Activated naive CD8-positive, alpha-beta T cell treated with anti-CD3 and anti-CD28 coated beads, Interleukin-2, amount 50 U/mL, for 24 hours (primary cell): ENCODE measurements around the gene FUBP3.

ENCODE experiments used
- ATAC-seq: fragments of 150-1000 bp; cut with Tn5 transposase; one replicate; pipeline ENCODE4 v1.10.0; 2021
- DNase-seq: peaks from one replicate; pipeline ENCODE4 v3.0.0; 2021
- H3K27ac Mint-ChIP-seq: one replicate; pipeline ENCODE4 v1.8.0; 2021; ENCODE audit warnings: mild to moderate bottlenecking, mixed read lengths
- H3K27me3 Mint-ChIP-seq: one replicate; pipeline ENCODE4 v1.8.0; 2021; ENCODE audit warnings: mixed read lengths
- H3K36me3 Mint-ChIP-seq: one replicate; pipeline ENCODE4 v1.8.0; 2021; ENCODE audit warnings: low read depth, mixed read lengths
- H3K4me1 Mint-ChIP-seq: one replicate; pipeline ENCODE4 v1.8.0; 2021; ENCODE audit warnings: mixed read lengths
- H3K4me3 Mint-ChIP-seq: one replicate; pipeline ENCODE4 v1.8.0; 2021; ENCODE audit warnings: mild to moderate bottlenecking, moderate library complexity, mixed read lengths
- H3K9me3 Mint-ChIP-seq: one replicate; pipeline ENCODE4 v1.8.0; 2021; ENCODE audit warnings: mixed read lengths

FUBP3 gene

DNA sequence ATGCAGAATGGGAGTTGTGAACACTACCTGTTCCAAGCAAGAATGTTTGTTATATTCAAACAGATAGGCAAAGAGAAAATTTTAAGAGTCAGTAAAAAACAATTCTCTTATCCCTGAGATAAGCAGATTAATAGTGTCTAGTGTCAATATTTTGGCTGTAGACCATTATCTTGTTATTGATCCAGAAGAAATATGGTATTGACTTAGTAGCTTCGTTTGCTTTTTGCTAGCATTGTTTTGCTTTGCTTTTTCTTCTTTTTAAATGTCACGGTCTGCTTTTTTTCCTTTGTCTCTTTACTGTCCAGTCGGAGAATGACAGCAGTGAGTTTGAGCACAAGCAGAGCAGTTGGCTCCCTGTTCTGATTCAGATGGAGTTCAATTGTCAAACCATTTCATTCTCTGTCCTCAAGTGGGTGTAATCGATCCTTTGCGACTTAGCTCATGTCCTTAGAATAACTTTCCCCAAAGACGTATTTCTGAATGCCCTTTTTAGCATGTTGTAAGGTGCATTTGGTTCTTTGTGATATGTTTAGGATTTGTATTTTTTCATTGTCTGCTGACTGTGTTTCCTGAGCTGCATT, 29.3 kb downstream of the FUBP3 start:
- no peak overlapping the region for H3K27ac Mint-ChIP-seq
- H3K4me3 Mint-ChIP-seq = no peak overlapping the region
- no peaks in the 10 kb centered on the region for H3K27me3 Mint-ChIP-seq
- peaks cover 43% of the 10 kb centered on the region for H3K36me3 Mint-ChIP-seq
- DNase-seq = no peak
- no peak for ATAC-seq
- peaks cover 2% of the 10 kb centered on the region for H3K4me1 Mint-ChIP-seq
- H3K9me3 Mint-ChIP-seq = no peaks in the 10 kb centered on the region

- Mint-ChIP-seq H3K4me3 (no peak overlapping the region), H3K27me3 (no peaks in the 10 kb centered on the region), H3K4me1 (peaks cover 2% of the 10 kb centered on the region), H3K27ac (no peak overlapping the region), H3K9me3 (no peaks in the 10 kb centered on the region), H3K36me3 (peaks cover 42% of the 10 kb centered on the region)
- DNase-seq (no peak), ATAC-seq (no peak)
Observed at GRCh38 chr9:130609163-130609562, 29.8 kb downstream of the FUBP3 start.

DNA sequence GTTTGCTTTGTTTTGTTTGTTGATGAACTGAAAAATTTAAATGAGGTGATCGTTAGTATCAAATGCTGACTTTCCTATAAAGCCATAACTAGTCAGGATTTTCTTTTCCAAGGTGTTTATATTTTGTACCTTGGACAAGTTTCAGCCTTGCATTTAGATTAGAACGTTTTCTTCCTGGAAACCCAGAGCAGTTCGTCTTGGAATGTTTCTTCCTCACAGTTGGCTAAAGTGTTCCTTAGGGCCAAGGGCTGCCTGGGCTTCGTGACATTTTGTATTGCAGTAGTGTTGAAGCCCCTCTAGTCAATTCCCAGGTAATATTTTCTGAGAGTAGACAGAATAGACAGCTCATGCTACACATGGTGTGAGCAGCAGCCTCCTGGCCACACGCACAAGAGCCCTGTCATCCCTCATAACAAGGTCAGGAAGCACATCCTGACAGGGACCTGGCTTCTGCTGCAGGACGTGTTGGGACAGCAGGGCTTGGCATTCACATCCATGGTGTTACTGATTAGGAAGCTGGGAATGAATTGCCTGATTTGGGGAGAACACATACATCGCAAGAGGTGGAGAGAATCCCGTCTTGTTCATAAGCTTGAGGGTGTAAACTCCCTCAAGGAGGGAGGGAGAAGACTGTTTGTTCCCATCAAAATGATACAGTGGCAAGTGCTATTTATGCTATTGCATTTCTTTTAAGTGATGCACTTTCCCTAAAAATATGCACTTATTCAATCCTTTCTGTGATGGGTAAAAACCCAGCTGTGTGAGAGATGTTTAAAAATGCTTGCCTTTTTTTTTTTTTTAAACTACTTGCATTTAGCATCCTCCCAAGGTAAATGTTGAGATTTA, 31.7 kb downstream of the FUBP3 start:
- H3K4me1 Mint-ChIP-seq = no peaks in the 10 kb centered on the region
- H3K27ac Mint-ChIP-seq = no peak overlapping the region
- no peaks in the 10 kb centered on the region for H3K9me3 Mint-ChIP-seq
- peaks cover 54% of the 10 kb centered on the region for H3K36me3 Mint-ChIP-seq
- no peak overlapping the region for H3K4me3 Mint-ChIP-seq
- no peaks in the 10 kb centered on the region for H3K27me3 Mint-ChIP-seq
- ATAC-seq (no peak), DNase-seq (no peak)

DNA sequence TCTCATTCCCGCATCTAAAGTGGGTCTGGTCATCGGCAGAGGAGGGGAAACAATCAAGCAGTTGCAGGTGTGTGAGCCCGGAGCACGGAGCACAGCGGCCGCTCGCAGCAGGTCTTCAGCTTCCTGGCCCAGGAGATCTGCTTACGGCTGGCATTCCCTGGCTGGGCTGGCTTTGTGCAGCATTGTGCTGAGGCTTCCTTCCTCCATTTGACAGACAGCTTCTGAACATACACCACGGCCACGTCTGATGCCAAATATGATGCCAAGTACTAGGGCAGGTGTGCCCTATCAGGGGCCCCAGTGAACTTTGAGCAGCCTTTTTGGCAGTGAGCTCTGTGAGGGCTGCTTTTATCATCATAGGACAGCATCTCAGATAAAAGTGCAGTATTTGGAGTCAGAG, 37.1 kb downstream of the FUBP3 start:
- no peak overlapping the region for H3K4me3 Mint-ChIP-seq
- H3K36me3 Mint-ChIP-seq = peaks cover 64% of the 10 kb centered on the region
- no peaks in the 10 kb centered on the region for H3K4me1 Mint-ChIP-seq
- no peaks in the 10 kb centered on the region for H3K9me3 Mint-ChIP-seq
- ATAC-seq (no peak), DNase-seq (no peak)
- H3K27me3 Mint-ChIP-seq = no peaks in the 10 kb centered on the region
- no peak overlapping the region for H3K27ac Mint-ChIP-seq

DNA sequence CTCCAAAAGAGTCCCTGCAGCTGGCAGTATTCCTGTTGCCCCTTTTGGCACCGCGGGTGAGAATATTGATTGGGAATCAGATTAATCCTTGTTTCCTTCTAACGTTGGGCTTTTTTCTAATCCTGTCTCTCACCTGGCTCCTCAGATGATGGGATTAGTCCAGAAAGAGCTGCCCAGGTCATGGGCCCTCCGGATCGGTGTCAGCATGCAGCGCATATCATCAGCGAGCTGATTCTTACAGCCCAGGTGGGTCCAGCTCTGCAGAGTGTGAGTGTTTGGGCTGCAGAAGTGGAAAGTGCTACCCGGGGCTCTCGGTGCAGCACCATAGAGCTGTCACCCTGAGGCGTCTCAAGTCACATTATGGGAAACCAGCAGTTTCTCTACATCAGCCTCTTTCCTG, 44.1 kb downstream of the FUBP3 start:
- Mint-ChIP-seq H3K27ac (no peak overlapping the region), H3K4me3 (no peak overlapping the region), H3K9me3 (no peaks in the 10 kb centered on the region), H3K36me3 (peaks cover 47% of the 10 kb centered on the region), H3K27me3 (no peaks in the 10 kb centered on the region), H3K4me1 (no peaks in the 10 kb centered on the region)
- ATAC-seq (no peak), DNase-seq (no peak)

DNA sequence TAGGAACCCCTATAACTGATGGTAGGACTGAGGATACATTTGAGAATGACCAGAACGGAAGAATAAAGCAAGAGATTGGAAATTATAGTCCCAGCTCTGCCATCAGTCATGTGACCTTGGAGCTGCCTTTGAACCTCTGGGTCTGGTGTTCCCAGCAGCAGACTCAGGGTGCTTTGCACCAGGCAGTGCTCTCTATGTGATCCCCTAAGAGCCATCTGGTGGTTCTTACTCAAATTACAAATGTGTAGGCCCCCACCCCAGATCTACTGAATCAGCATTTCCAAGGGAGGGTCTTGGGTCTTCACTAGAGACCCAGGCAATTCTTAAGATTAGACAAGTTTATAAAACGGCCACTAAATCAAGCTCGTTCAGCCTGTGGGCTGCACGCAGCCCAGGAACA, 44.8 kb downstream of the FUBP3 start:
- no peak overlapping the region for H3K27ac Mint-ChIP-seq
- peaks cover 47% of the 10 kb centered on the region for H3K36me3 Mint-ChIP-seq
- no peak overlapping the region for H3K4me3 Mint-ChIP-seq
- no peaks in the 10 kb centered on the region for H3K27me3 Mint-ChIP-seq
- H3K4me1 Mint-ChIP-seq = no peaks in the 10 kb centered on the region
- DNase-seq = no peak
- no peak for ATAC-seq
- no peaks in the 10 kb centered on the region for H3K9me3 Mint-ChIP-seq

GRCh38 chr9:130626249-130626996, 47.0 kb downstream of the FUBP3 start:
- H3K27me3 Mint-ChIP-seq = no peaks in the 10 kb centered on the region
- DNase-seq (no peak), ATAC-seq (no peak)
- H3K4me1 Mint-ChIP-seq = no peaks in the 10 kb centered on the region
- peaks cover 36% of the 10 kb centered on the region for H3K36me3 Mint-ChIP-seq
- no peaks in the 10 kb centered on the region for H3K9me3 Mint-ChIP-seq
- no peak overlapping the region for H3K27ac Mint-ChIP-seq
- no peak overlapping the region for H3K4me3 Mint-ChIP-seq

GRCh38 chr9:130627051-130627450, 47.7 kb downstream of the FUBP3 start:
- no peak for DNase-seq
- no peak overlapping the region for H3K27ac Mint-ChIP-seq
- H3K27me3 Mint-ChIP-seq = no peaks in the 10 kb centered on the region
- H3K4me3 Mint-ChIP-seq = no peak overlapping the region
- H3K4me1 Mint-ChIP-seq = no peaks in the 10 kb centered on the region
- peaks cover 40% of the 10 kb centered on the region for H3K36me3 Mint-ChIP-seq
- no peaks in the 10 kb centered on the region for H3K9me3 Mint-ChIP-seq
- ATAC-seq = no peak

GRCh38 chr9:130627896-130628792, 48.8 kb downstream of the FUBP3 start:
- H3K4me1 Mint-ChIP-seq = no peaks in the 10 kb centered on the region
- H3K9me3 Mint-ChIP-seq = no peaks in the 10 kb centered on the region
- H3K36me3 Mint-ChIP-seq = peaks cover 34% of the 10 kb centered on the region
- DNase-seq = no peak
- no peak overlapping the region for H3K4me3 Mint-ChIP-seq
- ATAC-seq = no peak
- no peak overlapping the region for H3K27ac Mint-ChIP-seq
- H3K27me3 Mint-ChIP-seq = no peaks in the 10 kb centered on the region

DNA sequence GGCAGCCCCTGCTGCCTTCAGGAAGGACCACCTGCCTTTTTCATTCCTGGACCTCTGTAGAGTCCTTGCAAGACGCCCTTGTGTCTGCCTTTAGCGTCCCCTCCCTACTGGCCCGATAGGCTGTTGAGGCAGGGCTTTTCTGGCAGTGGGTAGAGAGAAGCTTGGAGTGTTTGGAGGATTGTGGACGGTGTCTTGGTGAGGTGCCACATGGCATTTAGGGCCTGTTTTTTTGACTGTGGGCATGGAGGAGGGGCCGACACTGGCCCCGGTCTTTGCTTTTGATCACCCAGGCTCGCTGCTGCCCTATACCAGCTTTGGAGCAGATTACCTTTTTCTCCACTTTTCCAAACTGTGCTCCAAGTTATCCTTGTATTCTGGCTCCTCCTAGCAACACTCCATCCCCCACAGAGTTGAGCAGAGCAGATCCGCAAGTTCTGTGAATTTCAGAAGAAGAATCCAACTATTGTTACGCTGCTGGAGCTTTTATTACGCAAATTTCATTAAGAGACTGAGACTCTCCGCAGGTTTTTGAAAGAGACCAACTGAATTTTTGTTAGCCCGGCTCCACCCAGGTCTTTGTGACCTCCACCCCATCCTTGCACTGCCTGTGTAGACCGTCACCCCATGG, 50.2 kb downstream of the FUBP3 start:
- Mint-ChIP-seq H3K27ac (no peak overlapping the region), H3K4me1 (no peaks in the 10 kb centered on the region), H3K27me3 (no peaks in the 10 kb centered on the region), H3K9me3 (no peaks in the 10 kb centered on the region), H3K4me3 (no peak overlapping the region), H3K36me3 (peaks cover 23% of the 10 kb centered on the region)
- DNase-seq (no peak), ATAC-seq (no peak)

GRCh38 chr9:130630071-130630450, 50.7 kb downstream of the FUBP3 start:
- H3K4me1 Mint-ChIP-seq = no peaks in the 10 kb centered on the region
- H3K4me3 Mint-ChIP-seq = no peak overlapping the region
- H3K27ac Mint-ChIP-seq = no peak overlapping the region
- no peaks in the 10 kb centered on the region for H3K9me3 Mint-ChIP-seq
- H3K27me3 Mint-ChIP-seq = no peaks in the 10 kb centered on the region
- DNase-seq (no peak), ATAC-seq (no peak)
- peaks cover 26% of the 10 kb centered on the region for H3K36me3 Mint-ChIP-seq

DNA sequence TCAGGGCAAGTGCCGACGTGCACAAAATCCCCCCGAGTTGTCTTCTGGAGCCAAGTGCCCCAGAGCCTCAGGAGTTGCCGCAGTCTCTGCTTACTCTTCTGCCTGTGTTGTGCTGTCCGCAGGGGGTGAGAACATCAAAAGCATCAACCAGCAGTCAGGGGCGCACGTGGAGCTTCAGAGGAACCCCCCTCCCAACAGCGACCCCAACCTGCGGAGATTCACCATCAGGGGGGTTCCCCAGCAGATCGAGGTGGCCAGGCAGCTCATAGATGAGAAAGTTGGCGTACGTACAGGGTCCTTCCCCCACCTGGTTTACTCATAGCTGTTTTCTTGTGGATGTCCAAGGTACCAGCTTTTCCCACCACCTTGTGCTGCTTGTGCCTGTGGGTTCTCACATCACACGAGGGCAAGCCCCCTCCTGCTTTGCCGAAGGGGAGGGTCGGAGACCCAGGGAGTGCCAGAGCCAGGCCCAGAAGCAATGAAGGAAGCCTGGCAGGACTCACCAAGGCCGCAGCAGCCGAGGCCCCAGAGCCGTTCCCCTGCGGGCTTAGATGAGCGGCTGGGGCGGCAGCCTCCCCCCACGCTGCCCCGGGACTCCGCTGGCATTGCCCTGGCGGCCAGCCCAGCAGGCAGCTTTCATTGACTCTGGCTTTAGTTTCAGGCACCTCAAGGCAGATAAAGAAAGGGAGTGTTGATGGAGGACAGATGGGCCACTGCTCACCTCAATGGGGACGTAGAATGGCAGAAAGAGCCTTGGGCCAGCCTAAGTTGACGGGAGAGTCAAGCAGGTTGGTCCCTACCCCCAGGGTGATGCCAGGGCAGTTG, 51.3 kb downstream of the FUBP3 start:
- peaks cover 22% of the 10 kb centered on the region for H3K36me3 Mint-ChIP-seq
- H3K27ac Mint-ChIP-seq = no peak overlapping the region
- DNase-seq (no peak), ATAC-seq (no peak)
- H3K4me1 Mint-ChIP-seq = no peaks in the 10 kb centered on the region
- H3K4me3 Mint-ChIP-seq = no peak overlapping the region
- no peaks in the 10 kb centered on the region for H3K9me3 Mint-ChIP-seq
- no peaks in the 10 kb centered on the region for H3K27me3 Mint-ChIP-seq

DNA sequence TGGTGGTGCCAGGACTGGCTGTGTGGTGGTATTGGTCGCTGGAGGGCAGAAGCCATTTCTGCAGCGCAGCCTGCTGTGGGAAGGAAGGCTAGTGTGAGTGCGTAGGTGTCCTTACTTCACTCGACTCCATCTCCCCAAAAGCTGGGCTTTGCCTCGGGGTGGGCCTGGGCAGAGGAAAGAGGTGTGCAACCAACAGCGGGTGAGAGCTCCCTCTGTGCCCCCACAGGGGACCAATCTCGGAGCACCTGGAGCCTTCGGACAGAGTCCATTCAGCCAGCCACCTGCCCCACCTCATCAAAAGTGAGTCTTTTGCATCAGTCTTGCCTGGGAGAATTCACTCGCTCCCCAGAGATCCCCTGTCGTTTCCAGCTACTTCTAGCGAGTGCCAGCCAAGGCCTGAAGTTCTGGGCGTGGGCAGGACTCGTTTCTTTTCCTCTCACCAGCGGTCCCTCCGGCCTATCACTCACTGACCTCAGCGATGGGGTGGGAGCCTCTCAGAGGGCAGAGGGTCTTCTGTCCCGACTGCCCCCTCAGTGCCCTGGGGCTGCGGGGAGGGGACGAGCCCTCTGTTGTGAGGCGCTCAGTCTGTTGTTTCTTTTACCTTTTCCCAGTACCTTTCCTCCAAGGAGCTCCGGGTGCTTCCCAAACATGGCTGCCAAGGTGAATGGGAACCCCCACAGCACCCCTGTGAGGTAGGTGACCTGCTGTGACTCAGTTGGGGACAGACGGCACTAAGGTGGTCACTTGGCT, 52.1 kb downstream of the FUBP3 start:
- no peak for DNase-seq
- no peaks in the 10 kb centered on the region for H3K4me1 Mint-ChIP-seq
- ATAC-seq = no peak
- H3K36me3 Mint-ChIP-seq = peaks cover 19% of the 10 kb centered on the region
- no peak overlapping the region for H3K4me3 Mint-ChIP-seq
- H3K27ac Mint-ChIP-seq = no peak overlapping the region
- no peaks in the 10 kb centered on the region for H3K27me3 Mint-ChIP-seq
- H3K9me3 Mint-ChIP-seq = no peaks in the 10 kb centered on the region
